ENCODE results near the gene MIER1. TPM values are rescaled to one million over a fixed set of nuclear protein-coding genes. Genes with fewer than 3 reads are reported as not detected.

The MIER1 gene
- total RNA-seq, 2 donors from 2014 or later, result 18.2 to 18.4 TPM

DNA sequence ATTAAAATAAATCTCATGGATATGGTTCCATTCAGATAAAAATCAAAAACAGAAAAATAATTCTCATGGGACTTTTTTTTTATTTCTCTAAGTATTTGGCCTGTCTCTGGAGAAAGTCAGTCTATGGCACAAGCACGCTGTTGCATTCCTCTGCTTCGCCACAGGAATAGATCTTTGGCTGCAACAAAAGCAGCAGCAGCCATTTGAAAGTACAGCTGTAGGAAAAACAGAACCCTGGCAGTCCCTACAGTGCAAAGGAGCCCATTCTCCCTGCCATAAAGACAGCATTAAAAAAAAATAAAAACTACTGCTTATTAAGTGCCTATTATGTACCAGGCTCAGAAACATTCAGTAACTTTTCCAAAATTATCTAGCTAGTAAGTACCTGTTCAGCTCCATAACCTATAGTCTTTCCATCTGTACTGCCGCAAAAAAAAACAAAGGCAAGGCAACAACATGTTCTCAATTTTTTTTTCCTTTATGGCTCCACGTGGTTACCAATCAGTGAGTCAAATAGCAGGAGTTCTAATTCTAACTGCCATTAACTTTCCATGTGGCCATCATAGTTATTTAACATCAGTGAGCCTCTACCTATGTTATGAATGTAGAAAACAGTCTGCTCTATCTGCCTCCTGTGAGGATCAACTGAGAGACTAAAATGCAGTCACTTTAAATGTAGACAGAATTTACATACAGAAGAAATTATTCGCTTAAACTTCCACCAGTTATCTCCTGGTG, 106.5 kb downstream of the MIER1 start:
- Histone ChIP-seq H3K4me1 (no peaks in the 10 kb centered on the region), H3K36me3 (peaks cover 3% of the 10 kb centered on the region), H3K4me3 (no peak overlapping the region), H3K27ac (no peak overlapping the region), H3K27me3 (no peaks in the 10 kb centered on the region), H3K9me3 (peaks cover 0 to 8% of the 10 kb centered on the region in 2 donors)
- TF ChIP-seq, protein P1, sequence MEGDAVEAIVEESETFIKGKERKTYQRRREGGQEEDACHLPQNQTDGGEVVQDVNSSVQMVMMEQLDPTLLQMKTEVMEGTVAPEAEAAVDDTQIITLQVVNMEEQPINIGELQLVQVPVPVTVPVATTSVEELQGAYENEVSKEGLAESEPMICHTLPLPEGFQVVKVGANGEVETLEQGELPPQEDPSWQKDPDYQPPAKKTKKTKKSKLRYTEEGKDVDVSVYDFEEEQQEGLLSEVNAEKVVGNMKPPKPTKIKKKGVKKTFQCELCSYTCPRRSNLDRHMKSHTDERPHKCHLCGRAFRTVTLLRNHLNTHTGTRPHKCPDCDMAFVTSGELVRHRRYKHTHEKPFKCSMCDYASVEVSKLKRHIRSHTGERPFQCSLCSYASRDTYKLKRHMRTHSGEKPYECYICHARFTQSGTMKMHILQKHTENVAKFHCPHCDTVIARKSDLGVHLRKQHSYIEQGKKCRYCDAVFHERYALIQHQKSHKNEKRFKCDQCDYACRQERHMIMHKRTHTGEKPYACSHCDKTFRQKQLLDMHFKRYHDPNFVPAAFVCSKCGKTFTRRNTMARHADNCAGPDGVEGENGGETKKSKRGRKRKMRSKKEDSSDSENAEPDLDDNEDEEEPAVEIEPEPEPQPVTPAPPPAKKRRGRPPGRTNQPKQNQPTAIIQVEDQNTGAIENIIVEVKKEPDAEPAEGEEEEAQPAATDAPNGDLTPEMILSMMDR (IDR thresholded peaks at IDR 0.05), result no peak
- DNase-seq (ENCODE audit: low spot score), result no peak

DNA sequence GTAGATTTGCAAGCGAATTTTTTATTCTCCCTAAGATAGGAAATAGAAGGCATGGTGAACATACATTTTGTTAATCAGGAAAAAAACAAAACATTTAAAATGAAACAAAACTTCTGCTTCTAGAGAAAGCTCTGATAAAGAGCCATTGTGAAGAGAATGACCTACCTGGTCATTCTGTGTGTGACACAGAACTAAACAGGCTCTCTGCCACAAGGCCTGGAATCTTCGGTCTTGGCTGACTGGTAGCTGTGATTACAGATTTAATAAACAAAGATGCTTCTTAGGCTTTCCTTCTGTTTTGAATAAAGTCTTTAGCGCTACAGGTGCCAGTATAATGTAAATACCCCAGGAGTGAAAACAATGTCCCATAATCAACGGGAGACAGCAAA, 107.1 kb downstream of the MIER1 start:
- TF ChIP-seq, protein P1 (IDR thresholded peaks at IDR 0.05), result no peak
- Histone ChIP-seq H3K27me3 (no peaks in the 10 kb centered on the region), H3K4me1 (no peaks in the 10 kb centered on the region), H3K9me3 (peaks cover 0 to 8% of the 10 kb centered on the region in 2 donors), H3K4me3 (no peak overlapping the region), H3K27ac (no peak overlapping the region), H3K36me3 (peaks cover 9% of the 10 kb centered on the region)
- DNase-seq (ENCODE audit: low spot score), result no peak

Other genes starting within 250 kb of the MIER1 start
- gene DYNLT5, start 172.5 kb upstream of the MIER1 start, total RNA-seq, result under 1 TPM in 1 of 2 donors, not detected in 1; 0.85 TPM
- not detected for gene INSL5, start 123.7 kb upstream of the MIER1 start, total RNA-seq
- 10 to 100 TPM in 1 of 2 donors, 1 to 10 TPM in 1; 6.9 to 10.3 TPM for gene DNAI4, start 134 bp upstream of the MIER1 start, total RNA-seq
- 1 to 10 TPM; 3.3 to 4.9 TPM for gene SLC35D1, start 129.2 kb downstream of the MIER1 start, total RNA-seq
- gene C1orf141, start 210.0 kb downstream of the MIER1 start, total RNA-seq, result not detected
- not detected for gene IL23R, start 241.5 kb downstream of the MIER1 start, total RNA-seq

Measured in right atrium auricular region (tissue), 2 donors.